Measurements from ENCODE around the gene ATP10A.

The ATP10A gene

DNA sequence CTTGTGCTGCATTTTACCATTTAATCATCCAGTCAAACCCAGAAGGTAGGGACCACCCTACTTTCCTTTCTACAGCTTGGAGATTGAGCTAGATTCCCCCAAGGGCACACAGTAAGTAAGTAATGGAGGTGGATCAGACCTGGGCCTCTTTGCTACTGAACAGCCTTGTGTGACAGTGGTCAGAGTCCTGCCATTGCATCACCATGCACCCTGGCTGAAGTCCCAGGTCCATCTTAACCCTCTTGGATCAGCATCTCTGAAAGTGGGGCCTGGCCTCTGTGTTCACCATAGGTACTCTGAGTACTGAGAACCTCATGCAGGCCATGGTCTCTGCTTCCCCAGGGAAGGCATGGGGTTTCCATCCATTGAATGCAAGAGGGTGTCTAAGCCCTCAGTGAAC lies 34.5 kb upstream of the ATP10A start:
- Histone ChIP-seq H3K79me1 (ENCODE audit: low read depth, low read length) (no peaks in the 10 kb centered on the region), H2AK5ac (ENCODE audit: low read depth, low read length) (no peak overlapping the region), H3K4me3 (ENCODE audit: low read length in 2 of 2) (no peak overlapping the region), H3K18ac (ENCODE audit: low read length) (no peak overlapping the region), H3K9ac (ENCODE audit: low read depth, low read length, poor library complexity) (no peak overlapping the region), H2AFZ (ENCODE audit: low read length) (no peak overlapping the region), H2BK12ac (ENCODE audit: low read length) (no peak overlapping the region), H4K8ac (ENCODE audit: low read depth, low read length) (no peak overlapping the region), H3K4me2 (ENCODE audit: insufficient read depth, low read length, poor library complexity, severe bottlenecking) (no peak overlapping the region), H4K91ac (ENCODE audit: low read depth, low read length, poor library complexity) (no peak overlapping the region), H3K27ac (replicated peaks; ENCODE audit: low read length) (no peak overlapping the region), H3K4ac (ENCODE audit: low read length) (no peak overlapping the region), H2BK15ac (ENCODE audit: low read length) (no peak overlapping the region), H3K14ac (ENCODE audit: low read length) (no peak overlapping the region), H3K27me3 (ENCODE audit: control insufficient read depth in 3 of 3, insufficient read depth in 3 of 3, low read depth in 1 of 3, low read length in 3 of 3) (no peaks in the 10 kb centered on the region), H3K4me1 (ENCODE audit: control insufficient read depth in 2 of 2, insufficient read depth in 1 of 2, low read depth in 1 of 2, low read length in 2 of 2) (no peaks in the 10 kb centered on the region), H2BK120ac (ENCODE audit: low read depth, low read length) (no peak overlapping the region), H3K23ac (ENCODE audit: low read depth, low read length, poor library complexity) (no peak overlapping the region), H2BK5ac (ENCODE audit: low read length) (no peak overlapping the region), H3K36me3 (replicated peaks in 1 of 2; ENCODE audit: control insufficient read depth in 2 of 2, insufficient read depth in 2 of 2, low read length in 2 of 2) (no peaks in the 10 kb centered on the region), H3K9me3 (replicated peaks in 1 of 2; ENCODE audit: control insufficient read depth in 2 of 2, insufficient read depth in 1 of 2, low read depth in 1 of 2, low read length in 2 of 2) (no peaks in the 10 kb centered on the region)
- no peak for DNase-seq (ENCODE audit: low spot score)

DNA sequence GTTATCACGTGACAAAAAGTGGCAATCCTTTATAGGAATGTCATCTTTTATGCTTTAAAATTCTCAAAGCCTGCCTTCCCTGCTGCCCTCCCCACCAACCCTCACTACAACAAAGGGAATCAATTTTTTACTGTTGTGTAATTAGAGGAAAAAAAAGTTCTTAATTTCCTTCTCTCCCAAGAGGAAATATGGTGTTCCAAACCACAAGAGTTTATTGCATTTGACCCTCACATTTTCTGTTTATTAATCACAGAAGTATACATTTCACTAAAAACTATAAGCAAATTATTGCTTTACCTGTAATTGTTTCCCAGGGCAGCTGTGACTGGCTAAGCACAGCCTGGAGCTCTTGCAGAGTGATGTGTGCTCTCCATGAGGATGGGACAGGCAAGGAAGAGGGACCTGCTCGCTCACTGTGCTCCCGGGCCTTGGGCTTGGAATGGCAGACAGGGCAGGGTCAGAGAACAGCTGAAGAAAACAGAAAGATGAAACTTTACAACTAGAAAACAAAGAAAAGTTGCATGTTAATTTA lies 31.3 kb upstream of the ATP10A start:
- Histone ChIP-seq H2BK5ac (ENCODE audit: low read length) (no peak overlapping the region), H3K36me3 (replicated peaks in 1 of 2; ENCODE audit: control insufficient read depth in 2 of 2, insufficient read depth in 2 of 2, low read length in 2 of 2) (no peaks in the 10 kb centered on the region), H2AFZ (ENCODE audit: low read length) (no peak overlapping the region), H2BK120ac (ENCODE audit: low read depth, low read length) (no peak overlapping the region), H3K4me2 (ENCODE audit: insufficient read depth, low read length, poor library complexity, severe bottlenecking) (no peak overlapping the region), H3K23ac (ENCODE audit: low read depth, low read length, poor library complexity) (no peak overlapping the region), H3K4ac (ENCODE audit: low read length) (no peak overlapping the region), H2BK12ac (ENCODE audit: low read length) (no peak overlapping the region), H3K79me1 (ENCODE audit: low read depth, low read length) (no peaks in the 10 kb centered on the region), H3K4me1 (ENCODE audit: control insufficient read depth in 2 of 2, insufficient read depth in 1 of 2, low read depth in 1 of 2, low read length in 2 of 2) (peaks cover 0 to 1% of the 10 kb centered on the region in 2 donors), H2BK15ac (ENCODE audit: low read length) (no peak overlapping the region), H3K9me3 (replicated peaks in 1 of 2; ENCODE audit: control insufficient read depth in 2 of 2, insufficient read depth in 1 of 2, low read depth in 1 of 2, low read length in 2 of 2) (no peaks in the 10 kb centered on the region), H4K91ac (ENCODE audit: low read depth, low read length, poor library complexity) (no peak overlapping the region), H3K27ac (replicated peaks; ENCODE audit: low read length) (no peak overlapping the region), H3K18ac (ENCODE audit: low read length) (no peak overlapping the region), H3K9ac (ENCODE audit: low read depth, low read length, poor library complexity) (no peak overlapping the region), H3K27me3 (ENCODE audit: control insufficient read depth in 3 of 3, insufficient read depth in 3 of 3, low read depth in 1 of 3, low read length in 3 of 3) (no peaks in the 10 kb centered on the region), H3K4me3 (ENCODE audit: low read length in 2 of 2) (no peak overlapping the region), H3K14ac (ENCODE audit: low read length) (no peak overlapping the region), H4K8ac (ENCODE audit: low read depth, low read length) (no peak overlapping the region), H2AK5ac (ENCODE audit: low read depth, low read length) (no peak overlapping the region)
- no peak for DNase-seq (ENCODE audit: low spot score)
- WGBS, 2 donors (ENCODE audit: extremely low coverage in 2 of 2, insufficient read length in 2 of 2, insufficient replicate concordance in 1 of 2), result no CpG with 5 or more reads among the region's 3 CpGs

DNA sequence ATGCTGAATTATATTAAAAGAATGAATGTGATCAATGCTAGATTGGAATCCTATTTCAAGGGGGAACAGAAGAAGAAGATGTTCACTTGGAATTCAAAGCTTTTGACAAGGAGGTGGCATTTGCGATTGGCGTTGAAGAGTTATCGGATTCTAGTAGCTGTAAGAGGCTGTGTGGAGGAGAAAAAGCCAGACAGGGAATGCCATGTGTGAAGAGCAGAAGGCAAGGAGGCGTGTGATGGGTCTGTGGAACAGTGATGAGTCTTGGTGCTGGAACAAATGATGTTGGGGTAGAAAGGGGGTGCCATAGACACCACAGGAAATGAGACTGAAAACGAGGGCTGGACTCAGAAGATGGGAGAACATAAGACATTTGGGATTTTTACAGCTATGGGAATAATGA lies 30.5 kb upstream of the ATP10A start:
- Histone ChIP-seq H4K8ac (ENCODE audit: low read depth, low read length) (no peak overlapping the region), H3K79me1 (ENCODE audit: low read depth, low read length) (no peaks in the 10 kb centered on the region), H3K27ac (replicated peaks; ENCODE audit: low read length) (no peak overlapping the region), H2BK5ac (ENCODE audit: low read length) (no peak overlapping the region), H2AK5ac (ENCODE audit: low read depth, low read length) (no peak overlapping the region), H3K4me3 (ENCODE audit: low read length in 2 of 2) (no peak overlapping the region), H3K18ac (ENCODE audit: low read length) (no peak overlapping the region), H3K4me1 (ENCODE audit: control insufficient read depth in 2 of 2, insufficient read depth in 1 of 2, low read depth in 1 of 2, low read length in 2 of 2) (peaks cover 0 to 1% of the 10 kb centered on the region in 2 donors), H2BK120ac (ENCODE audit: low read depth, low read length) (no peak overlapping the region), H3K23ac (ENCODE audit: low read depth, low read length, poor library complexity) (no peak overlapping the region), H3K36me3 (replicated peaks in 1 of 2; ENCODE audit: control insufficient read depth in 2 of 2, insufficient read depth in 2 of 2, low read length in 2 of 2) (no peaks in the 10 kb centered on the region), H3K9ac (ENCODE audit: low read depth, low read length, poor library complexity) (no peak overlapping the region), H2BK12ac (ENCODE audit: low read length) (no peak overlapping the region), H3K27me3 (ENCODE audit: control insufficient read depth in 3 of 3, insufficient read depth in 3 of 3, low read depth in 1 of 3, low read length in 3 of 3) (no peaks in the 10 kb centered on the region), H3K4ac (ENCODE audit: low read length) (no peak overlapping the region), H2BK15ac (ENCODE audit: low read length) (no peak overlapping the region), H2AFZ (ENCODE audit: low read length) (no peak overlapping the region), H3K4me2 (ENCODE audit: insufficient read depth, low read length, poor library complexity, severe bottlenecking) (no peak overlapping the region), H3K9me3 (replicated peaks in 1 of 2; ENCODE audit: control insufficient read depth in 2 of 2, insufficient read depth in 1 of 2, low read depth in 1 of 2, low read length in 2 of 2) (no peaks in the 10 kb centered on the region), H3K14ac (ENCODE audit: low read length) (no peak overlapping the region), H4K91ac (ENCODE audit: low read depth, low read length, poor library complexity) (no peak overlapping the region)
- no CpG with 5 or more reads among the region's 5 CpGs for WGBS, 2 donors (ENCODE audit: extremely low coverage in 2 of 2, insufficient read length in 2 of 2, insufficient replicate concordance in 1 of 2)
- no peak for DNase-seq (ENCODE audit: low spot score)

DNA sequence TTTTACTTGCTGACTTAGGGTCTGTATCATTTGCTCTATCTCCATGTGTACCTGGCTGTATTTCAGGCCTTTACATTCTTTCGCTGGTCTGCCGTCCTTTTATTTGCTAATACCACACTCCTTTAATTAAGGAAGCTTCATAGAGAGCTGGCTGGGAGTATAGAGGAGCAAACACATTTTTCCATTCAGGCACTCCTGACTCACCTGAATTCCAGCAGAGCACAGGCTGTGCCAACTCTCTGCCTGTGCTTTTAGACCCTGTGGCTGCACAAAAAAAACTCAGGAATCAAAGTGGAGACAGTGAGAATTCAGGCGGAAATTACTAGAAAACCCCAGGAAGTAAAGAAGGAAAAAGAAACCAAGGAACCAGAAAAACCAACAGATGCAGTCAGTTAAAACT lies 29.0 kb upstream of the ATP10A start:
- Histone ChIP-seq H2BK15ac (ENCODE audit: low read length) (no peak overlapping the region), H2AFZ (ENCODE audit: low read length) (no peak overlapping the region), H3K4ac (ENCODE audit: low read length) (no peak overlapping the region), H2BK12ac (ENCODE audit: low read length) (no peak overlapping the region), H3K23ac (ENCODE audit: low read depth, low read length, poor library complexity) (no peak overlapping the region), H3K79me1 (ENCODE audit: low read depth, low read length) (no peaks in the 10 kb centered on the region), H2AK5ac (ENCODE audit: low read depth, low read length) (no peak overlapping the region), H3K27me3 (ENCODE audit: control insufficient read depth in 3 of 3, insufficient read depth in 3 of 3, low read depth in 1 of 3, low read length in 3 of 3) (no peaks in the 10 kb centered on the region), H4K91ac (ENCODE audit: low read depth, low read length, poor library complexity) (no peak overlapping the region), H3K27ac (replicated peaks; ENCODE audit: low read length) (no peak overlapping the region), H3K4me2 (ENCODE audit: insufficient read depth, low read length, poor library complexity, severe bottlenecking) (no peak overlapping the region), H4K8ac (ENCODE audit: low read depth, low read length) (no peak overlapping the region), H2BK120ac (ENCODE audit: low read depth, low read length) (no peak overlapping the region), H3K9ac (ENCODE audit: low read depth, low read length, poor library complexity) (no peak overlapping the region), H3K14ac (ENCODE audit: low read length) (no peak overlapping the region), H3K9me3 (replicated peaks in 1 of 2; ENCODE audit: control insufficient read depth in 2 of 2, insufficient read depth in 1 of 2, low read depth in 1 of 2, low read length in 2 of 2) (no peaks in the 10 kb centered on the region), H2BK5ac (ENCODE audit: low read length) (no peak overlapping the region), H3K36me3 (replicated peaks in 1 of 2; ENCODE audit: control insufficient read depth in 2 of 2, insufficient read depth in 2 of 2, low read length in 2 of 2) (no peaks in the 10 kb centered on the region), H3K4me3 (ENCODE audit: low read length in 2 of 2) (no peak overlapping the region), H3K4me1 (ENCODE audit: control insufficient read depth in 2 of 2, insufficient read depth in 1 of 2, low read depth in 1 of 2, low read length in 2 of 2) (peaks cover 0 to 1% of the 10 kb centered on the region in 2 donors), H3K18ac (ENCODE audit: low read length) (no peak overlapping the region)
- WGBS, 2 donors (ENCODE audit: extremely low coverage in 2 of 2, insufficient read length in 2 of 2, insufficient replicate concordance in 1 of 2), result no CpG with 5 or more reads among the region's 3 CpGs
- DNase-seq (ENCODE audit: low spot score), result no peak
